CD4-positive, alpha-beta T cell treated with Interferon alpha-2 for 1 hour (primary cell): ENCODE measurements around the gene ZNF248.
"Not testable (repeated sequence)": the region's sequence is repeated elsewhere in the genome, so short reads cannot be mapped to it uniquely, and the experiment has no call there.

Experiments used
- DNase-seq, 2 donors: peaks; one replicate each; pipeline ENCODE4 v3.0.0-alpha.2; 2020 to 2022

The ZNF248 gene

GRCh38 chr10:37857287-37858211, at the start of gene ZNF248:
ZNF248 (minus strand) TSS chr10:37857610; CDS start chr10:37856310, 1,300 bp downstream.
- peak; percentile 94 to 95 for DNase-seq

GRCh38 chr10:37906382-37906781, 49.0 kb upstream of the ZNF248 start:
- no peak for DNase-seq

GRCh38 chr10:37896436-37896835, 39.0 kb upstream of the ZNF248 start:
- DNase-seq, result no peak

DNA sequence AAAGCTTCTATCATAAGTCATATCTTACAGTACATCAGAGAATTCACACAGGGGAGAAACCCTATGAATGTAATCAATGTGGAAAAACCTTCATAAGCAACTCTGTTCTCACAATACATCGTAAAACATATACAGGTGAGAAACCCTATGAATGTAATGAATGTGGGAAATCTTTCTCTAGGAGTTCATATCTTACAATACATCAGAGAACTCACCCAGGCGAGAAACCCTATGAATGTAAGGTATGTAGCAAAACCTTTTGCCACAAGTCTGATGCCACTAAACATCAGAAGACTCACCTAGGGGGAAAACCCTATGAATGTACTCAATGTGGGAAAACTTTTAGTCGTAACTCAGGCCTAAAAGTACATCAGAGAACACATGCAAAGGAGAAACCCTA, 38.3 kb upstream of the ZNF248 start:
- DNase-seq, result no peak

- no peak for DNase-seq
These were observed 28.4 kb upstream of the ZNF248 start for GRCh38 chr10:37885850-37886249.

DNA sequence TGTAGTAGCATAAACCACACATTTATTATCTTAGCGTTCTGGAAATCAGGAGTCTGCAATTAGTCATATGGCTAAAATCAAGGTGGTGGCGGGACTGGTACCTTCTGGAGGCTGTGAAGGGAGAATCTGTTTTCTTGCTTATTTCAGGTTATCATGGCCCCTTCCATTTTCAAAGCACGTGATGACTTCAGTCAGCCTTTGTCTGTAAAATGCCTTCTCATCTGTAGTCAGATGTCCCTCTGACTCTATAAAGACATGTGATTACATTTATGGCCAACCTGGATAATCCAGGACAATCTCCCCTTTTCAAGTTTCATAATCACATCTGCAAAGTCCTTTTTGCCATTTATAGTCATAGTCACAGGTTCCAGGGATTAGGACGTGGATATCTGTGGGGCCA, 15.5 kb upstream of the ZNF248 start:
- no peak for DNase-seq

GRCh38 chr10:37872283-37872682, 14.9 kb upstream of the ZNF248 start:
- no peak for DNase-seq

DNA sequence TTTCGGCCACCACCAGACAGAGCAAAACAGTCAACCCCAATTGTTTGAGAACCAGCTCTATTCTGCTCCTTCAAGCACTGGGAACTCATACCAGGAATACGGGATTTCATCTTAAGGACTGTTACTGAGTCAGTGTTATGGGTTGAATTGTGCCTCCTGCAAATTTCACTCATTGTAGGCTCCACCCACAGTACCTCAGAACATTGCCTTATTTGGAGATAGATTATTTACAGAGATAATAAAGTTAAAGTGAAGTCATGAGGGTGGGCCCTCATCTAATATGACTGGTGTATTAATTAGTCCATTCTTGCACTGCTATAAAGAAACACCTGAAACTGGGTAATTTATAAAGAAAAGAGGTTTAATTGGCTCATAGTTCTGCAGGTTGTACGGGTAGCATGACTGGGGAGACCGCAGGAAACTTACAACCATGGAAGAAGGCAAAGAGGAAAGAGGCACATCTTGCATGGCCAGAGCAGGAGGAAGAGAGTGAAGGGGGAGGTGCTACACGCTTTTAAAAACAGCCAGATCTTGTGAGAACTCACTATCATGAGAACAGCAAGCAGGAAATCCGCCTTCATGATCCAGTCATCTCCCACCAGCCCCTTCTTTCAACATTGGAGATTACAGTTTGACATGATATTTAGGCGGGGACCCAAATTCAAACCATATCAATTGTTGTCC, 14.3 kb upstream of the ZNF248 start:
- DNase-seq, result no peak

DNA sequence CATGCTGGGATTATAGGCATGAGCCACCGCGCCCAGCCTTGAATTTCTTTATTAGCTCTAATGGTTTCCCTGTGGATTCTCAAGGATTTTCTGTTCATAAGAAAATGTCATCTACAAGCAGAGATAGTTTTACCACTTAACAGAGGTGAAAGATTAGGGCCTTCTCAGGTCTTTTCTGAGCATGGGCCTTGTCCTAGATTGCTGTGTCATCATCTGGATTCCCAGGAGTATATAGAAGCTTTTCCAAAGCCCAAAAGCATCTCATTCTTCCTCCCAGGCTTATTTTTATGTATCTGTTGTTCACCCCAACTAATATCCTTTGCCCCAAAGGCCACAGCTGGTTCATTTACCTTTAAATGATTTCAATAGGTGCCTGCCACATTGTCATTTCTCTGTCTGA, 13.7 kb upstream of the ZNF248 start:
- no peak for DNase-seq

GRCh38 chr10:37868796-37869195, 11.4 kb upstream of the ZNF248 start:
- no peak for DNase-seq

- DNase-seq, result peak in 1 of 2 donors; percentile 55
These were observed 8.8 kb upstream of the ZNF248 start for GRCh38 chr10:37865957-37866803.

GRCh38 chr10:37865264-37865663, 7.9 kb upstream of the ZNF248 start:
- DNase-seq, result no peak

GRCh38 chr10:37860494-37861190, 3.2 kb upstream of the ZNF248 start:
- DNase-seq, result peak in 1 of 2 donors; percentile 32

DNA sequence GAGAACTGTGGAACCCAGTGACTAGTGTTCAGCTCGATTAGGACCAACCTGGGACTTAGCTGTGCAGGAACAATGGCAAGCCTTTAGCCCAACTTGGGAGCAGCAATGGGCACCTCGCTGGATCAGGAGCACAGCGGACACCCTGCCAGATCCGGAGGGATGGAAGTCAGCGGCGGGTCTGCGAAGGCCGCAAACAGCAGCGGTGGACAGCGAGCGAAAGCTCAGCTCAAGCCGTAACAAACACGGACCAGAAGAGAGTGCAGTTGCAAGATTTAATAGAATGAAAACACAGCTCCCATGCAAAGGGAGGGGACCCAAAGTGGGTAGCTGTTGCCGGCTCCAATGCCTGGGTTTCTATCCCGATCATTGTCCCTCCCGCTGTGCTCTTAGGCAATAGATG, 1.9 kb upstream of the ZNF248 start:
- DNase-seq, result not testable (repeated sequence)

GRCh38 chr10:37856881-37857286, 526 bp downstream of the ZNF248 start:
- DNase-seq, result peak; percentile 12 to 26

- DNase-seq, result no peak
These were observed 1.8 kb downstream of the ZNF248 start for GRCh38 chr10:37855636-37856035.

DNA sequence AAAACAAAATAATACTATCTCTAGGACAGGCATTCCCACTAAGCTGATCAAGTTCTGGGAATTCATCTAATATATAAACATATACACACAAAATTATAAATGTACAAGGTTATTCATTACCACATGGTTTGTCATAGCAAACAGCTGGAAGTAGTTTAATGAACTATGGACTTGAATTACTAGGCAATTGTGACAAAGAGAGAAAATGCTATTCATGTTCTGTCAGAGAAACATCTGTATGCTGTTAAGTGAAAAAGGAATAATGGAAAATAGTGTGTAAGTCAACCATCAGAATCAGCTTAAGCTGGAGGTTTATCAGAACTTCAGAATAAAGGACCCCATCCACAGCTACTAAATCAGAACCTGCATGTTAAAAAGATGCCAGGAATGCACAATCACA, 2.8 kb downstream of the ZNF248 start:
- DNase-seq, result no peak

DNA sequence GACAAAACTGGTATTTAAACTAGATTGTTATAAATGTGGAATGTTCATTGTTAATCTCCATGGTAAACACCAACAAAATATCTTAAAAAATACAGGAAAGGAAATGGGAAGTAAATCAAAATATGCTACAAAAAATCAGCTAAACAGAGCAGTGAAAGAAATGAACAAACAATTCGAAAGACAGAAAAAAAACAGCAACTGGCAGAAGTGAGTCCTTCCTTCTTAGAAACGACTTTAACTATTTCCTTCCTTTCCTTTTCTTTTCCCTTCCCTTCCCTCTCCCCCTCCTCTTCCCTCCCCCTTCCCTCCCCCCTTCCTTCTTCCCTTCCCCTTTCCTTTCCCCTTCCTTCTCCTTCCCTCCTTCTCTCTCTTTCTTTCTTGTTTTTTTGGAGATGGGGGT, 12.8 kb downstream of the ZNF248 start:
- DNase-seq, result no peak

DNA sequence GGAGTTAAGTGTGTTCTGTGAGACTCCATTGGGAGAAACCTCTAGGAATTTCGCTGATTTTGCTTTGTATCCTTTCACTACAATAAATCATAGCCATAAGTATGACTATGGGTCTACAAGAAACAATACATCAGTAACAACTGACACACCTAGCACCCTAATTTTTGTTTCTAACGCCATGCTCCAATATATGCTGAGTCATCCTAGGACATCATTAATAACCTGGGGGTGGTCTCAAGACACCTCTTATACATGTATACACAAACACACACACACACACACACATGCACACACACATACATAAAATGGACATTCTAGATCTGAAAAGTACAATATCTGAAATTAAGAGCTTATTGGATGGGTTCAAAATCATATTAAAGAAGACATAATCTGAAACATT, 18.2 kb downstream of the ZNF248 start:
- no peak for DNase-seq

GRCh38 chr10:37831495-37832333, 25.7 kb downstream of the ZNF248 start:
- no peak for DNase-seq

DNA sequence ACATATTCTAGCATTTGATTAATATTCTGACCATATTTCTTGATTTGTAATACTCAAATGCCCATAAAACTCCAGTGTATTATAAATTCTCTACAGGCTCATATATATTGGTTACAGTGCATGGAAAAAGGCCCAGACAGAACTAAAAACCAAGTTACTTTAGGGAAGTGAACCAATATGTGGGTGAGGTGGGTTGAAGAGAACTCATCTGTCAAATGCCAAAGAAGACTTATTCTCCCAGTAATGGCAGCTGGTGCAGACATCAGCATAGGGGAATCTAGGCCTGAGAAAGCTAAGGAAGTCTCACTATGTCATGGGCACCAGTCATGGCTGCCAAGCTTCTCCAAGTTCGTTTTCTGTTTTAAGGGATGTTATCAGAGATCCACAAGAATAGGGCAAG, 30.6 kb downstream of the ZNF248 start:
- DNase-seq, result no peak

DNA sequence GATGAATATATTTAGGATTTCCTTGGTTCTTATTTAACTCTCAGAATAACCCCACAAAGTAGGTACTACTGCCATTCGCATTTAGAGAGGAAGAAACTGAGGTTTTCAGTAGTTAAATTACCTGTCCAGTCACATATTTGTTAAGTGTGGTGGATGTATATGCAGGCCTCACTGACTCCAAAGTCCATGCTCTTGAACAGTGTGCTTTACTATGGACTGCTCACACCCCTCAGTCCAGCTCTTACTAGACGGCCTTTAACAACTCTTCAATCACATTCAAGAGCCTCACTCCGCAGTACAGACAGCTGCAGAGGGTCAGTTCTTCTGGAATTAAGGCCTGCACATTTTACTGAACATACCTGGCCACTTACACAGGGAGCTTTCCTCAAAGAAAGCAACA, 36.2 kb downstream of the ZNF248 start:
- no peak for DNase-seq
